DOHH2 (cell line): ENCODE data around the gene TIGIT.
"Not testable (repeated sequence)": the region's sequence is repeated elsewhere in the genome, so short reads cannot be mapped to it uniquely, and the experiment has no call there.

Source experiments
- H3F3A ChIP-seq: fragments of 200-600 bp; sonication (generic), shearing (Covaris generic); 2 replicates; pipeline ENCODE4 v1.6.0; 2016; ENCODE audit warnings: antibody characterized with exemption, mild to moderate bottlenecking; ENCODE audit not compliant: control insufficient read depth, insufficient read depth
- H3K27ac ChIP-seq: fragments of 200-600 bp; sonication (generic); 2 replicates; pipeline ENCODE4 v1.5.1; 2014; ENCODE audit warnings: low read depth, mild to moderate bottlenecking, low read length, moderate library complexity
- H3K27me3 ChIP-seq: fragments of 200-600 bp; sonication (generic); 2 replicates; pipeline ENCODE4 v1.6.1; 2014; ENCODE audit warnings: mild to moderate bottlenecking, low read length, mixed read lengths; ENCODE audit not compliant: control insufficient read depth
- H3K36me3 ChIP-seq: fragments of 200-600 bp; sonication (generic); 2 replicates; pipeline ENCODE4 v1.6.1; 2014; ENCODE audit warnings: mild to moderate bottlenecking, low read length, moderate library complexity, mixed read lengths; ENCODE audit not compliant: control insufficient read depth
- H3K4me1 ChIP-seq: fragments of 200-600 bp; sonication (generic); 2 replicates; pipeline ENCODE4 v1.6.1; 2014; ENCODE audit warnings: mild to moderate bottlenecking, low read length, mixed read lengths; ENCODE audit not compliant: control insufficient read depth
- H3K4me2 ChIP-seq: fragments of 200-600 bp; sonication (generic); 2 replicates; pipeline ENCODE4 v1.6.0; 2014; ENCODE audit warnings: mild to moderate bottlenecking, low read length, moderate library complexity
- H3K4me3 ChIP-seq: fragments of 200-600 bp; sonication (generic); 2 replicates; pipeline ENCODE4 v1.5.1; 2014; ENCODE audit warnings: mild to moderate bottlenecking, low read length, mixed read lengths
- H3K79me2 ChIP-seq: fragments of 200-600 bp; sonication (generic); 2 replicates; pipeline ENCODE4 v1.6.1; 2014; ENCODE audit warnings: mild to moderate bottlenecking, low read length, mixed read lengths; ENCODE audit not compliant: control insufficient read depth
- H3K9me2 ChIP-seq: fragments of 200-600 bp; sonication (generic); replicated peaks from 2 replicates; pipeline ENCODE4 v1.6.1; 2014; ENCODE audit warnings: mild to moderate bottlenecking, low read length, mixed read lengths; ENCODE audit not compliant: control insufficient read depth
- H3K9me3 ChIP-seq: fragments of 200-600 bp; sonication (generic); 2 replicates; pipeline ENCODE4 v1.6.1; 2014; ENCODE audit warnings: antibody characterized with exemption, low read length, mixed read lengths; ENCODE audit not compliant: control insufficient read depth, insufficient read depth
- H4K20me1 ChIP-seq: fragments of 200-600 bp; sonication (generic); 2 replicates; pipeline ENCODE4 v1.6.0; 2014; ENCODE audit warnings: low read depth, mild to moderate bottlenecking, antibody characterized with exemption, low read length, moderate library complexity; ENCODE audit not compliant: control insufficient read depth, insufficient read depth
- CTCF ChIP-seq: fragments of 200-600 bp; sonication (generic); IDR thresholded peaks from one replicate; pipeline ENCODE4 v1.5.1; 2014; ENCODE audit warnings: antibody characterized with exemption, mild to moderate bottlenecking, low read depth, low read length; ENCODE audit not compliant: poor library complexity, severe bottlenecking
- EZH2phosphoT487 ChIP-seq: fragments of 200-600 bp; sonication (generic); IDR thresholded peaks from 2 replicates; pipeline ENCODE4 v1.6.1; 2017; ENCODE audit warnings: borderline replicate concordance, mild to moderate bottlenecking, antibody characterized with exemption, low read length, moderate library complexity, mixed read lengths

TIGIT gene

GRCh38 chr3:114274929-114275328 is 18.9 kb upstream of the TIGIT start:
- Histone ChIP-seq H3F3A (no peaks in the 10 kb centered on the region), H3K79me2 (no peaks in the 10 kb centered on the region), H3K4me1 (no peaks in the 10 kb centered on the region), H3K4me2 (no peak overlapping the region), H3K9me3 (no peaks in the 10 kb centered on the region; the same call in 1 of the 2 replicates), H3K9me2 (no peaks in the 10 kb centered on the region; the same call in 1 of the 2 replicates), H4K20me1 (no peaks in the 10 kb centered on the region), H3K27me3 (no peaks in the 10 kb centered on the region), H3K27ac (no peak overlapping the region), H3K36me3 (no peaks in the 10 kb centered on the region), H3K4me3 (no peak overlapping the region)
- TF ChIP-seq CTCF (no peak), EZH2phosphoT487 (no peak)

GRCh38 chr3:114276856-114277255 is 17.0 kb upstream of the TIGIT start:
- not testable (repeated sequence) for H3K36me3 ChIP-seq, H3K9me3 ChIP-seq, H3K79me2 ChIP-seq, H3K4me1 ChIP-seq, H3K4me3 ChIP-seq, H3K4me2 ChIP-seq, H4K20me1 ChIP-seq, H3K9me2 ChIP-seq, H3K27ac ChIP-seq, H3K27me3 ChIP-seq, H3F3A ChIP-seq

GRCh38 chr3:114284644-114285043 is 9.2 kb upstream of the TIGIT start:
- no peaks in the 10 kb centered on the region for H3K9me2 ChIP-seq
- H4K20me1 ChIP-seq, result no peaks in the 10 kb centered on the region
- H3K4me3 ChIP-seq, result no peak overlapping the region
- no peaks in the 10 kb centered on the region for H3K9me3 ChIP-seq
- no peaks in the 10 kb centered on the region for H3K79me2 ChIP-seq
- no peaks in the 10 kb centered on the region for H3K27me3 ChIP-seq
- no peak overlapping the region for H3K27ac ChIP-seq
- H3K4me2 ChIP-seq, result no peak overlapping the region
- H3K36me3 ChIP-seq, result no peaks in the 10 kb centered on the region
- no peaks in the 10 kb centered on the region for H3K4me1 ChIP-seq
- H3F3A ChIP-seq, result no peaks in the 10 kb centered on the region
- no peak for TF ChIP-seq CTCF
- TF ChIP-seq EZH2phosphoT487, result no peak

GRCh38 chr3:114285648-114286230 is 8.1 kb upstream of the TIGIT start:
- Histone ChIP-seq H3K36me3 (no peaks in the 10 kb centered on the region), H3K9me2 (no peaks in the 10 kb centered on the region), H3K27ac (no peak overlapping the region), H3K79me2 (no peaks in the 10 kb centered on the region), H3K9me3 (no peaks in the 10 kb centered on the region), H3K27me3 (no peaks in the 10 kb centered on the region), H3F3A (no peaks in the 10 kb centered on the region), H3K4me1 (peaks cover 4% of the 10 kb centered on the region), H3K4me3 (no peak overlapping the region), H3K4me2 (no peak overlapping the region), H4K20me1 (no peaks in the 10 kb centered on the region)
- TF ChIP-seq CTCF, result no peak
- no peak for TF ChIP-seq EZH2phosphoT487
